GM12873 (cell line): ENCODE data around the gene RSRC1.

ENCODE experiments used
- TF ChIP-seq, protein P1 (sequence below): IDR thresholded peaks from 2 replicates; pipeline ENCODE4 v1.5.1; 2012; ENCODE audit warnings: low read depth, mild to moderate bottlenecking, moderate library complexity, low read length, control low read depth; ENCODE audit not compliant: insufficient read depth; ENCODE audit errors: missing control alignments

The RSRC1 gene

DNA sequence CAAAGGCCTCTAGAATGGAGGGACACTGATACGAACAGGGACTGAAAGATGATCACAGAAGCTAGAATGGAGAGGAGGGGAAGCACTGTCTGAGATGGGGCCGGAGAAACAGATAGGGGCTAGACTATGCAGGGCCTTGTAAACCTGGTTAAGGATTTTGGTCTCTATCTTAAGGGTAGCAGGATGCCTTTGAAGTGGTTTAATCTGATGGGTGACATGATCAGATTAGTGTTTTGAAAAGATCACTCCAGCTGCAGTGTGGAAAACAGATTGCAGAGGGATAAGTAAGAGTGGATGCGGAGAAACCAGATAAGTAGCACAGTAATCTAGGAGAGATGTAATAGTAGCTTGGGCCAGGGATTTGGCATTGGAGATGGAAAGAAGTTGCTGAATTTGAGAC, 108.1 kb downstream of the RSRC1 start:
- TF ChIP-seq, protein P1, sequence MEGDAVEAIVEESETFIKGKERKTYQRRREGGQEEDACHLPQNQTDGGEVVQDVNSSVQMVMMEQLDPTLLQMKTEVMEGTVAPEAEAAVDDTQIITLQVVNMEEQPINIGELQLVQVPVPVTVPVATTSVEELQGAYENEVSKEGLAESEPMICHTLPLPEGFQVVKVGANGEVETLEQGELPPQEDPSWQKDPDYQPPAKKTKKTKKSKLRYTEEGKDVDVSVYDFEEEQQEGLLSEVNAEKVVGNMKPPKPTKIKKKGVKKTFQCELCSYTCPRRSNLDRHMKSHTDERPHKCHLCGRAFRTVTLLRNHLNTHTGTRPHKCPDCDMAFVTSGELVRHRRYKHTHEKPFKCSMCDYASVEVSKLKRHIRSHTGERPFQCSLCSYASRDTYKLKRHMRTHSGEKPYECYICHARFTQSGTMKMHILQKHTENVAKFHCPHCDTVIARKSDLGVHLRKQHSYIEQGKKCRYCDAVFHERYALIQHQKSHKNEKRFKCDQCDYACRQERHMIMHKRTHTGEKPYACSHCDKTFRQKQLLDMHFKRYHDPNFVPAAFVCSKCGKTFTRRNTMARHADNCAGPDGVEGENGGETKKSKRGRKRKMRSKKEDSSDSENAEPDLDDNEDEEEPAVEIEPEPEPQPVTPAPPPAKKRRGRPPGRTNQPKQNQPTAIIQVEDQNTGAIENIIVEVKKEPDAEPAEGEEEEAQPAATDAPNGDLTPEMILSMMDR = no peak

- TF ChIP-seq, protein P1 = no peak
Observed at GRCh38 chr3:158220575-158220974, 110.7 kb downstream of the RSRC1 start.

GRCh38 chr3:158221426-158221825, 111.5 kb downstream of the RSRC1 start:
- TF ChIP-seq, protein P1 = no peak

DNA sequence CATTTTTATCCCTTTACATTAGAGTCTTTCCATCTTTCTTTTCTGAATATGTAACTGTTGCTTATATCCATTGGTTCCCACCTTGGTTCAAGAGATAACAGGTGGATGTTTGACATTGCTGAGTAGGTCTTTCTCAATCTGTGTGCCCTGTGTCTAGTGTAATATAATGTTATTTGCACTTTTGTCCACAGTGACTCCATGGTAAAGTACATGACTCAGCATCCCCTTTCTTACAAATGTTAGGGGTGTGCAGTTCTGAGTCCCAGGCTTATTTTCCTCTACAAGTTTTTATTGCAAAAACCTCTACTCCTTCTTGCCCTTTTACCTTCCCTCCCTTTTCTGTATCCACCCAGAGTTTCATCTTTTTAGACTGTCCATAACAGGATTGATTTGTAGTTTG, 116.5 kb downstream of the RSRC1 start:
- TF ChIP-seq, protein P1 = no peak

DNA sequence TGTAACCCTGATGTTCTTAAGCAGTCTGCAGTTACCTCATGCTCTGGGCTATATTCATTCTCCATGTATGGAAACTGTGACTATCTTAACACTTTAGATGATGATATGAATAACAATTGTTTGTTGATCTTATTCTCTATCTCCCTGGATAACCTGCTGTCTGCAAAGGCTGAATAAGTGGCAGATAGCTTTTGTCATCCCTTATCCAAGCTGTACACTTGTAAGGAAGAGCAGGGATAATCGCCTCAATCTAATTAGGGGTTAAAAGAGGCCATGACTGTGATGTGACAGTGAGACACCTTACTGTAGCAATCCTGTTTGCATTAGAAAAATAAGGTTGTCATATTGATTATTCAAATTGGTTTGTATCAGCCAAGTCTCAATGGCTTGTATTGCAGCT, 123.9 kb downstream of the RSRC1 start:
- TF ChIP-seq, protein P1 = no peak

GRCh38 chr3:158244274-158244673, 134.4 kb downstream of the RSRC1 start:
- TF ChIP-seq, protein P1 = no peak

- TF ChIP-seq, protein P1 = no peak
Observed at GRCh38 chr3:158247288-158247687, 137.4 kb downstream of the RSRC1 start.
